IMR-90 (cell line): ENCODE results near the gene MFRP. TPM values are rescaled to one million over a fixed set of nuclear protein-coding genes. Genes with fewer than 3 reads are reported as not detected.

Source experiments
- ATAC-seq: fragments of 200-7000 bp; cut with Tn5 transposase; 2 replicates; pipeline ENCODE4 v1.9.1; 2020; ENCODE audit warnings: low read depth, mild to moderate bottlenecking, moderate library complexity
- BruUV-seq: library from RNA; stranded (reverse); fragments of 400-500 nt; replicated peaks from 2 replicates; lab custom pipeline; 2021; lab: Mats Ljungman, UMichigan
- CTCF ChIA-PET: fragments of 300-600 bp; formaldehyde crosslinking; extraction: SDS; loops from one replicate; lab custom pipeline; 2021; ENCODE audit warnings: antibody characterized with exemption; lab: Yijun Ruan, JAX
- POLR2A ChIA-PET: fragments of 300-600 bp; sonication (Branson Sonifier 250); formaldehyde crosslinking; loops from one replicate; lab custom pipeline; 2022; ENCODE audit warnings: antibody characterized with exemption; ENCODE audit not compliant: unreplicated experiment; lab: Charles Lee
- DNase-seq: peaks from one replicate; pipeline ENCODE4 v3.0.0; 2013
- H2AFZ ChIP-seq: replicated peaks from 2 replicates; pipeline ENCODE3; 2013; ENCODE audit warnings: low read length, mild to moderate bottlenecking; ENCODE audit not compliant: poor library complexity
- H2AK5ac ChIP-seq: 2 replicates; pipeline ENCODE4 v1.6.1; 2013; ENCODE audit warnings: low read depth, low read length, inconsistent platforms
- H2AK9ac ChIP-seq: replicated peaks from 2 replicates; pipeline ENCODE3; 2013; ENCODE audit warnings: mild to moderate bottlenecking, low read depth, low read length, moderate library complexity; ENCODE audit not compliant: poor library complexity
- H2BK120ac ChIP-seq: 2 replicates; pipeline ENCODE4 v1.6.1; 2013; ENCODE audit warnings: low read depth, low read length, inconsistent platforms
- H2BK15ac ChIP-seq: 3 replicates; pipeline ENCODE4 v1.6.1; 2013; ENCODE audit warnings: low read depth, low read length, inconsistent platforms
- H2BK20ac ChIP-seq: 2 replicates; pipeline ENCODE4 v1.6.1; 2013; ENCODE audit warnings: low read depth, mild to moderate bottlenecking, inconsistent platforms, low read length, moderate library complexity
- H2BK5ac ChIP-seq: 2 replicates; pipeline ENCODE4 v1.6.1; 2013; ENCODE audit warnings: mild to moderate bottlenecking, low read depth, low read length, inconsistent platforms; ENCODE audit not compliant: poor library complexity, severe bottlenecking
- H3K14ac ChIP-seq: replicated peaks from 2 replicates; pipeline ENCODE4 v1.6.1; 2013; ENCODE audit warnings: low read depth, low read length, inconsistent platforms
- H3K18ac ChIP-seq: 2 replicates; pipeline ENCODE4 v1.6.1; 2013; ENCODE audit warnings: low read depth, low read length, control low read depth
- H3K23ac ChIP-seq: 2 replicates; pipeline ENCODE4 v1.6.1; 2013; ENCODE audit warnings: low read depth, low read length, inconsistent platforms
- H3K27ac ChIP-seq: 2 replicates; pipeline ENCODE4 v1.5.1; 2013; ENCODE audit warnings: mild to moderate bottlenecking, control low read depth, low read length; ENCODE audit not compliant: insufficient read depth
- H3K27me3 ChIP-seq: 2 replicates; pipeline ENCODE4 v1.6.1; 2013; ENCODE audit warnings: low read length; ENCODE audit not compliant: control insufficient read depth, insufficient read depth
- H3K36me3 ChIP-seq: 2 replicates; pipeline ENCODE4 v1.6.1; 2013; ENCODE audit warnings: low read length, mixed read lengths; ENCODE audit not compliant: control insufficient read depth, insufficient read depth
- H3K4ac ChIP-seq: 2 replicates; pipeline ENCODE4 v1.6.1; 2013; ENCODE audit warnings: low read depth, low read length, inconsistent platforms
- H3K4me1 ChIP-seq: 2 replicates; pipeline ENCODE4 v1.6.1; 2013; ENCODE audit warnings: low read length, mixed read lengths; ENCODE audit not compliant: control insufficient read depth, insufficient read depth
- H3K4me2 ChIP-seq: 2 replicates; pipeline ENCODE4 v1.6.1; 2013; ENCODE audit warnings: low read depth, mild to moderate bottlenecking, control low read depth, low read length, moderate library complexity
- H3K4me3 ChIP-seq: 2 replicates; pipeline ENCODE4 v1.5.1; 2013; ENCODE audit warnings: low read depth, mild to moderate bottlenecking, control low read depth, low read length, moderate library complexity; ENCODE audit not compliant: insufficient read depth
- H3K56ac ChIP-seq: 2 replicates; pipeline ENCODE4 v1.6.1; 2013; ENCODE audit warnings: low read length, inconsistent platforms; ENCODE audit not compliant: insufficient read depth; ENCODE audit errors: extremely low read depth
- H3K79me1 ChIP-seq, 2 experiments: 2 replicates each; pipeline ENCODE4 v1.6.1; 2013; ENCODE audit warnings: low read length in 2 of 2, inconsistent platforms in 1 of 2, low read depth in 1 of 2
- H3K9ac ChIP-seq: 2 replicates; pipeline ENCODE4 v1.6.1; 2013; ENCODE audit warnings: low read depth, low read length, control low read depth
- H3K9me1 ChIP-seq: 2 replicates; pipeline ENCODE4 v1.6.1; 2013; ENCODE audit warnings: low read length, inconsistent platforms; ENCODE audit not compliant: insufficient read depth
- H3K9me3 ChIP-seq: 2 replicates; pipeline ENCODE4 v1.6.1; 2013; ENCODE audit warnings: low read length; ENCODE audit not compliant: control insufficient read depth, insufficient read depth
- H4K20me1 ChIP-seq: 2 replicates; pipeline ENCODE4 v1.6.1; 2013; ENCODE audit warnings: low read length, inconsistent platforms; ENCODE audit not compliant: insufficient read depth
- H4K5ac ChIP-seq: 2 replicates; pipeline ENCODE4 v1.6.1; 2013; ENCODE audit warnings: mild to moderate bottlenecking, low read depth, low read length, control low read depth
- H4K8ac ChIP-seq, 2 experiments: 2 replicates each; pipeline ENCODE4 v1.6.1; 2013; ENCODE audit warnings: low read depth in 2 of 2, low read length in 2 of 2, control low read depth in 1 of 2, inconsistent platforms in 1 of 2
- H4K91ac ChIP-seq: 2 replicates; pipeline ENCODE4 v1.6.1; 2013; ENCODE audit warnings: low read depth, low read length, inconsistent platforms; ENCODE audit not compliant: insufficient read depth
- BHLHE40 ChIP-seq: fragments of 150-350 bp; IDR thresholded peaks from 2 replicates; pipeline ENCODE4 v1.6.1; 2016; ENCODE audit warnings: mild to moderate bottlenecking, low read depth, low read length
- CEBPB ChIP-seq: IDR thresholded peaks from 2 replicates; pipeline ENCODE4 v1.6.1; 2012; ENCODE audit warnings: low read depth, low read length, improper control_type of control experiment
- CHD1 ChIP-seq: IDR thresholded peaks from 2 replicates; pipeline ENCODE4 v1.6.1; 2012; ENCODE audit warnings: low read depth, low read length, improper control_type of control experiment
- FOS ChIP-seq: fragments of 150-350 bp; IDR thresholded peaks from 2 replicates; pipeline ENCODE4 v1.6.1; 2016; ENCODE audit warnings: low read depth, low read length
- MAFK ChIP-seq: IDR thresholded peaks from 2 replicates; pipeline ENCODE4 v1.6.1; 2012; ENCODE audit warnings: low read depth, low read length, improper control_type of control experiment
- MAZ ChIP-seq: IDR thresholded peaks from 2 replicates; pipeline ENCODE4 v1.6.1; 2012; ENCODE audit warnings: low read depth, mild to moderate bottlenecking, low read length, improper control_type of control experiment, moderate library complexity, borderline replicate concordance
- MXI1 ChIP-seq: IDR thresholded peaks from 2 replicates; pipeline ENCODE4 v1.6.1; 2012; ENCODE audit warnings: low read depth, mild to moderate bottlenecking, low read length, moderate library complexity, borderline replicate concordance
- NFE2L2 ChIP-seq: fragments of 150-350 bp; IDR thresholded peaks from 2 replicates; pipeline ENCODE4 v1.6.1; 2016; ENCODE audit warnings: low read depth, mild to moderate bottlenecking, low read length
- POLR2A ChIP-seq: IDR thresholded peaks from 2 replicates; pipeline ENCODE4 v1.6.1; 2012; ENCODE audit warnings: mild to moderate bottlenecking, low read depth, low read length
- RAD21 ChIP-seq: IDR thresholded peaks from 2 replicates; pipeline ENCODE4 v1.6.1; 2012; ENCODE audit warnings: low read length, improper control_type of control experiment
- RCOR1 ChIP-seq: IDR thresholded peaks from 2 replicates; pipeline ENCODE4 v1.6.1; 2012; ENCODE audit warnings: mild to moderate bottlenecking, low read length, improper control_type of control experiment; ENCODE audit not compliant: insufficient replicate concordance
- RFX5 ChIP-seq: IDR thresholded peaks from 2 replicates; pipeline ENCODE4 v1.8.0; 2012; ENCODE audit warnings: low read depth, mild to moderate bottlenecking, low read length, moderate library complexity
- SMC3 ChIP-seq: fragments of 150-350 bp; IDR thresholded peaks from 2 replicates; pipeline ENCODE4 v1.6.1; 2016; ENCODE audit warnings: low read depth, mild to moderate bottlenecking, antibody characterized with exemption, low read length, moderate library complexity
- WGBS, 2 experiments: methylation state at CpG; one replicate each; pipeline versions ENCODE4 v1.1.5 to v1.1.7; 2013; ENCODE audit warnings: missing lambda C conversion rate in 2 of 2; ENCODE audit not compliant: insufficient read length in 1 of 2; ENCODE audit errors: extremely low coverage in 2 of 2; 5-methylcytosine and 5-hydroxymethylcytosine counted together
- dilution Hi-C: fragments of 300-500 bp; cut with HindIII; formaldehyde crosslinking; loops from one replicate; pipeline ENCODE4 v1.14.3; 2018; ENCODE audit warnings: low sequenced_read_pairs; ENCODE audit not compliant: unreplicated experiment
- in situ Hi-C: fragments of 300-500 bp; cut with MboI; formaldehyde crosslinking; loops from 3 replicates; pipeline ENCODE4 v1.14.3; 2019; ENCODE audit warnings: low sequenced_read_pairs, inconsistent platforms, mixed read lengths
- intact Hi-C: fragments of 100-400 bp; cut with micrococcal nuclease; formaldehyde crosslinking; loops from 2 replicates; pipeline ENCODE4 v1.10.0; 2022
- polyA plus RNA-seq, 3 experiments: library from polyadenylated mRNA; depleted of rRNA; stranded (reverse); fragments of >200 nt; gene quantifications; 2 replicates each; pipeline ENCODE4 v1.2.3, GENCODE V29; 2012; ENCODE audit warnings: low replicate concordance in 1 of 3
- total RNA-seq: library from RNA; depleted of rRNA; stranded (reverse); fragments of >200 nt; gene quantifications from 2 replicates; pipeline ENCODE4 v1.2.3, GENCODE V29; 2012
- TF ChIP-seq, protein P1 (sequence below): fragments of 150-350 bp; IDR thresholded peaks from 2 replicates; pipeline ENCODE4 v1.6.1; 2017; ENCODE audit warnings: mild to moderate bottlenecking, antibody characterized with exemption, low read length, low read depth
- TF ChIP-seq, protein P2 (sequence below): conservative IDR thresholded peaks from 2 replicates; pipeline ENCODE4 v1.5.1; 2012; ENCODE audit warnings: mild to moderate bottlenecking, low read depth, low read length, improper control_type of control experiment
- TF ChIP-seq, protein P3 (sequence below): fragments of 150-350 bp; IDR thresholded peaks from 2 replicates; pipeline ENCODE4 v1.6.1; 2016; ENCODE audit warnings: low read depth, mild to moderate bottlenecking, low read length, moderate library complexity, borderline replicate concordance

MFRP gene
- total and polyA plus RNA-seq, 2 of the 4 experiments (the other 2 are of a cell fraction), result not detected

DNA sequence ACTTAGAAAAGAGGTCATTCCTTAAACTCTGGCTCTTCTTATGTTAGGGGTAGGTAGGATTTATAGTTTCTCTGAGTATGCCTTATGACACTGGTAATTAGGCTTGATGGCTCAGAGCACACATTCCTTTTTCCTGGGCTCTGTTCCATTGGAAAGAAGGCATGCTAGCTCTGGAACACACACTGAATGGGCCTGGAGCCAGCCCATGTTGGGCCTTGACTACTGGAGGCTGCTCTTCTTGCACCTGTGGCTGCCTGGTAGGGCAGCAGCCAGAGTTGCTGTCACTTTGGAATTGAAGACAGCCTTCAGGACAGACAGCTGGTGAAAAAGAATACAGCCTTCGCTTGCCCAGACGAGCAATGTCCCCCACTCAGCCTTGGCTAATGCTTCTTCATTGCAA lies 47.8 kb downstream of the MFRP start:
- in situ Hi-C loops (no loop called here), dilution Hi-C loops (no loop called here), intact Hi-C loops (no loop called here)
- Histone ChIP-seq H4K91ac (no peak overlapping the region), H4K5ac (no peak overlapping the region), H2AK9ac (no peak overlapping the region), H2BK5ac (no peak overlapping the region), H3K14ac (no peak overlapping the region), H2AFZ (no peak overlapping the region), H3K56ac (no peak overlapping the region), H3K27ac (no peak overlapping the region), H3K4me1 (no peaks in the 10 kb centered on the region), H3K36me3 (peaks cover 30% of the 10 kb centered on the region), H2BK20ac (no peak overlapping the region), H3K4me3 (no peak overlapping the region), H3K18ac (no peak overlapping the region), H3K79me1 (peaks cover 10 to 48% of the 10 kb centered on the region in 2 experiments), H4K8ac (no peak overlapping the region), H2BK120ac (no peak overlapping the region), H2AK5ac (no peak overlapping the region), H3K9ac (no peak overlapping the region), H3K9me1 (peaks cover 4% of the 10 kb centered on the region; the same call in 1 of the 2 replicates), H4K20me1 (no peaks in the 10 kb centered on the region), H2BK15ac (no peak overlapping the region), H3K23ac (no peak overlapping the region), H3K27me3 (no peaks in the 10 kb centered on the region), H3K9me3 (no peaks in the 10 kb centered on the region), H3K4ac (no peak overlapping the region), H3K4me2 (no peak overlapping the region)
- POLR2A ChIA-PET, result no interaction called here
- no peak for ATAC-seq
- TF ChIP-seq, protein P1, sequence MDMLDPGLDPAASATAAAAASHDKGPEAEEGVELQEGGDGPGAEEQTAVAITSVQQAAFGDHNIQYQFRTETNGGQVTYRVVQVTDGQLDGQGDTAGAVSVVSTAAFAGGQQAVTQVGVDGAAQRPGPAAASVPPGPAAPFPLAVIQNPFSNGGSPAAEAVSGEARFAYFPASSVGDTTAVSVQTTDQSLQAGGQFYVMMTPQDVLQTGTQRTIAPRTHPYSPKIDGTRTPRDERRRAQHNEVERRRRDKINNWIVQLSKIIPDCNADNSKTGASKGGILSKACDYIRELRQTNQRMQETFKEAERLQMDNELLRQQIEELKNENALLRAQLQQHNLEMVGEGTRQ, result no peak
- TF ChIP-seq CHD1, result no peak
- TF ChIP-seq, protein P2, sequence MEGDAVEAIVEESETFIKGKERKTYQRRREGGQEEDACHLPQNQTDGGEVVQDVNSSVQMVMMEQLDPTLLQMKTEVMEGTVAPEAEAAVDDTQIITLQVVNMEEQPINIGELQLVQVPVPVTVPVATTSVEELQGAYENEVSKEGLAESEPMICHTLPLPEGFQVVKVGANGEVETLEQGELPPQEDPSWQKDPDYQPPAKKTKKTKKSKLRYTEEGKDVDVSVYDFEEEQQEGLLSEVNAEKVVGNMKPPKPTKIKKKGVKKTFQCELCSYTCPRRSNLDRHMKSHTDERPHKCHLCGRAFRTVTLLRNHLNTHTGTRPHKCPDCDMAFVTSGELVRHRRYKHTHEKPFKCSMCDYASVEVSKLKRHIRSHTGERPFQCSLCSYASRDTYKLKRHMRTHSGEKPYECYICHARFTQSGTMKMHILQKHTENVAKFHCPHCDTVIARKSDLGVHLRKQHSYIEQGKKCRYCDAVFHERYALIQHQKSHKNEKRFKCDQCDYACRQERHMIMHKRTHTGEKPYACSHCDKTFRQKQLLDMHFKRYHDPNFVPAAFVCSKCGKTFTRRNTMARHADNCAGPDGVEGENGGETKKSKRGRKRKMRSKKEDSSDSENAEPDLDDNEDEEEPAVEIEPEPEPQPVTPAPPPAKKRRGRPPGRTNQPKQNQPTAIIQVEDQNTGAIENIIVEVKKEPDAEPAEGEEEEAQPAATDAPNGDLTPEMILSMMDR, result no peak
- TF ChIP-seq MAZ, result no peak
- TF ChIP-seq MAFK, result no peak
- TF ChIP-seq BHLHE40, result no peak
- no peak for TF ChIP-seq CEBPB
- TF ChIP-seq SMC3, result no peak
- no peak for TF ChIP-seq NFE2L2
- no peak for TF ChIP-seq POLR2A
- TF ChIP-seq, protein P3, sequence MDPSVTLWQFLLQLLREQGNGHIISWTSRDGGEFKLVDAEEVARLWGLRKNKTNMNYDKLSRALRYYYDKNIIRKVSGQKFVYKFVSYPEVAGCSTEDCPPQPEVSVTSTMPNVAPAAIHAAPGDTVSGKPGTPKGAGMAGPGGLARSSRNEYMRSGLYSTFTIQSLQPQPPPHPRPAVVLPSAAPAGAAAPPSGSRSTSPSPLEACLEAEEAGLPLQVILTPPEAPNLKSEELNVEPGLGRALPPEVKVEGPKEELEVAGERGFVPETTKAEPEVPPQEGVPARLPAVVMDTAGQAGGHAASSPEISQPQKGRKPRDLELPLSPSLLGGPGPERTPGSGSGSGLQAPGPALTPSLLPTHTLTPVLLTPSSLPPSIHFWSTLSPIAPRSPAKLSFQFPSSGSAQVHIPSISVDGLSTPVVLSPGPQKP, result no peak
- no peak for TF ChIP-seq MXI1
- TF ChIP-seq RCOR1, result no peak
- no peak for TF ChIP-seq FOS
- TF ChIP-seq RFX5, result no peak
- TF ChIP-seq RAD21, result no peak
- DNase-seq, result no peak
- CTCF ChIA-PET, result no interaction called here
- WGBS, 2 experiments, result no CpG with 5 or more reads among the region's 2 CpGs
- BruUV-seq, result no TSS peak
